Activated T-helper 17 cell treated with anti-CD3 and anti-CD28 coated beads, Interleukin-2, amount 50 U/mL, for 72 hours (primary cell): ENCODE results near the gene IKBIP. TPM values are rescaled to one million over a fixed set of nuclear protein-coding genes. Genes with fewer than 3 reads are reported as not detected.
"Not testable (repeated sequence)": the region's sequence is repeated elsewhere in the genome, so short reads cannot be mapped to it uniquely, and the experiment has no call there.

Experiments
- ATAC-seq: fragments of 150-1000 bp; cut with Tn5 transposase; replicated peaks from 2 replicates; pipeline ENCODE4 v1.10.0; 2021; ENCODE audit warnings: mild to moderate bottlenecking, moderate library complexity
- H3K27ac Mint-ChIP-seq: one replicate; pipeline ENCODE4 v1.8.0; 2022; ENCODE audit warnings: mixed read lengths
- H3K27me3 Mint-ChIP-seq: one replicate; pipeline ENCODE4 v1.8.0; 2022; ENCODE audit warnings: mixed read lengths
- H3K36me3 Mint-ChIP-seq: one replicate; pipeline ENCODE4 v1.8.0; 2022; ENCODE audit warnings: low read depth, mild to moderate bottlenecking, mixed read lengths
- H3K4me1 Mint-ChIP-seq: one replicate; pipeline ENCODE4 v1.8.0; 2022; ENCODE audit warnings: mixed read lengths
- H3K4me3 Mint-ChIP-seq: one replicate; pipeline ENCODE4 v1.8.0; 2022; ENCODE audit warnings: mild to moderate bottlenecking, mixed read lengths
- H3K9me3 Mint-ChIP-seq: one replicate; pipeline ENCODE4 v1.8.0; 2022; ENCODE audit warnings: mixed read lengths
- total RNA-seq, 2 donors: library from RNA; stranded (reverse); gene quantifications; one replicate each; pipeline ENCODE4 v1.2.3, GENCODE V29; 2022

The IKBIP gene
- total RNA-seq, 2 donors from 2014 or later, result 28.6 to 36.5 TPM

- not testable (repeated sequence) for ATAC-seq, H3K9me3 Mint-ChIP-seq, H3K4me3 Mint-ChIP-seq, H3K27ac Mint-ChIP-seq, H3K27me3 Mint-ChIP-seq
- Mint-ChIP-seq H3K4me1 (peaks cover 17% of the 10 kb centered on the region), H3K36me3 (peaks cover 93% of the 10 kb centered on the region)
Observed at GRCh38 chr12:98597313-98597712, 47.3 kb downstream of the IKBIP start.

GRCh38 chr12:98595243-98595988, 49.2 kb downstream of the IKBIP start:
- Mint-ChIP-seq H3K4me1 (peaks cover 17% of the 10 kb centered on the region), H3K27ac (peak overlapping the region; percentile 96), H3K27me3 (no peaks in the 10 kb centered on the region), H3K9me3 (no peaks in the 10 kb centered on the region), H3K36me3 (peaks cover 74% of the 10 kb centered on the region), H3K4me3 (peak overlapping the region; percentile 93)
- no peak for ATAC-seq

- Mint-ChIP-seq H3K4me3 (peak overlapping the region; percentile 93), H3K9me3 (no peaks in the 10 kb centered on the region), H3K27ac (peak overlapping the region; percentile 96), H3K27me3 (no peaks in the 10 kb centered on the region), H3K36me3 (peaks cover 62% of the 10 kb centered on the region), H3K4me1 (peaks cover 17% of the 10 kb centered on the region)
- ATAC-seq, result peak; percentile 16
Observed at GRCh38 chr12:98594050-98594835, 50.3 kb downstream of the IKBIP start.

- Mint-ChIP-seq H3K9me3 (no peaks in the 10 kb centered on the region), H3K27ac (peak within 1 kb of the TSS; percentile 96)
Observed at GRCh38 chr12:98593351-98594049, 51.1 kb downstream of the IKBIP start, which contains the start of gene SLC25A3. Gene SLC25A3 (plus strand): TSS chr12:98593686. CDS start chr12:98593979, 293 bp downstream.

GRCh38 chr12:98592825-98593322, 51.7 kb downstream of the IKBIP start:
- H3K9me3 Mint-ChIP-seq, result no peaks in the 10 kb centered on the region
- H3K36me3 Mint-ChIP-seq, result peaks cover 48% of the 10 kb centered on the region
- H3K4me1 Mint-ChIP-seq, result peaks cover 17% of the 10 kb centered on the region
- H3K27me3 Mint-ChIP-seq, result no peaks in the 10 kb centered on the region
- peak overlapping the region; percentile 96 for H3K27ac Mint-ChIP-seq
- peak overlapping the region; percentile 93 for H3K4me3 Mint-ChIP-seq
- ATAC-seq, result peak; percentile 13

More at GRCh38 chr12:98593351-98594049, 51.1 kb downstream of the IKBIP start, which contains the start of gene SLC25A3:
- ATAC-seq, result peak; percentile 99
- H3K27me3 Mint-ChIP-seq, result no peaks in the 10 kb centered on the region
- H3K4me3 Mint-ChIP-seq, result peak within 1 kb of the TSS; percentile 93
- H3K4me1 Mint-ChIP-seq, result peaks cover 17% of the 10 kb centered on the region
- H3K36me3 Mint-ChIP-seq, result peaks cover 55% of the 10 kb centered on the region

GRCh38 chr12:98591209-98591608, 53.4 kb downstream of the IKBIP start:
- ATAC-seq, result no peak
- Mint-ChIP-seq H3K9me3 (no peaks in the 10 kb centered on the region), H3K27ac (no peak overlapping the region), H3K4me1 (peaks cover 16% of the 10 kb centered on the region), H3K36me3 (peaks cover 32% of the 10 kb centered on the region), H3K27me3 (no peaks in the 10 kb centered on the region), H3K4me3 (no peak overlapping the region)

GRCh38 chr12:98587084-98587483, 57.5 kb downstream of the IKBIP start:
- Mint-ChIP-seq H3K27ac (no peak overlapping the region), H3K4me3 (no peak overlapping the region), H3K9me3 (no peaks in the 10 kb centered on the region), H3K27me3 (no peaks in the 10 kb centered on the region), H3K4me1 (no peaks in the 10 kb centered on the region), H3K36me3 (no peaks in the 10 kb centered on the region)
- no peak for ATAC-seq

- Mint-ChIP-seq H3K27me3 (peaks cover 4% of the 10 kb centered on the region), H3K4me3 (no peak overlapping the region), H3K4me1 (peaks cover 5% of the 10 kb centered on the region), H3K9me3 (no peaks in the 10 kb centered on the region), H3K36me3 (no peaks in the 10 kb centered on the region), H3K27ac (no peak overlapping the region)
- ATAC-seq, result no peak
Observed at GRCh38 chr12:98582093-98582492, 62.5 kb downstream of the IKBIP start.

GRCh38 chr12:98581101-98581500, 63.5 kb downstream of the IKBIP start:
- H3K9me3 Mint-ChIP-seq, result no peaks in the 10 kb centered on the region
- H3K36me3 Mint-ChIP-seq, result no peaks in the 10 kb centered on the region
- H3K4me1 Mint-ChIP-seq, result peaks cover 5% of the 10 kb centered on the region
- no peak overlapping the region for H3K4me3 Mint-ChIP-seq
- ATAC-seq, result no peak
- H3K27me3 Mint-ChIP-seq, result peaks cover 4% of the 10 kb centered on the region
- H3K27ac Mint-ChIP-seq, result no peak overlapping the region

- ATAC-seq, result no peak
- H3K4me1 Mint-ChIP-seq, result peaks cover 5% of the 10 kb centered on the region
- H3K27ac Mint-ChIP-seq, result no peak overlapping the region
- no peak overlapping the region for H3K4me3 Mint-ChIP-seq
- H3K36me3 Mint-ChIP-seq, result no peaks in the 10 kb centered on the region
- no peaks in the 10 kb centered on the region for H3K9me3 Mint-ChIP-seq
- peaks cover 4% of the 10 kb centered on the region for H3K27me3 Mint-ChIP-seq
Observed at GRCh38 chr12:98580695-98581094, 63.9 kb downstream of the IKBIP start.

GRCh38 chr12:98579835-98580234, 64.8 kb downstream of the IKBIP start:
- Mint-ChIP-seq H3K4me3 (no peak overlapping the region), H3K27me3 (peaks cover 4% of the 10 kb centered on the region), H3K36me3 (no peaks in the 10 kb centered on the region), H3K27ac (no peak overlapping the region), H3K9me3 (no peaks in the 10 kb centered on the region), H3K4me1 (peaks cover 5% of the 10 kb centered on the region)
- no peak for ATAC-seq

- Mint-ChIP-seq H3K4me1 (peaks cover 5% of the 10 kb centered on the region), H3K27ac (no peak overlapping the region), H3K4me3 (no peak overlapping the region), H3K36me3 (no peaks in the 10 kb centered on the region), H3K9me3 (no peaks in the 10 kb centered on the region), H3K27me3 (peaks cover 4% of the 10 kb centered on the region)
- ATAC-seq, result no peak
Observed at GRCh38 chr12:98579347-98579746, 65.2 kb downstream of the IKBIP start.

- no peak for ATAC-seq
- no peak overlapping the region for H3K27ac Mint-ChIP-seq
- H3K4me1 Mint-ChIP-seq, result peaks cover 5% of the 10 kb centered on the region
- H3K27me3 Mint-ChIP-seq, result peaks cover 4% of the 10 kb centered on the region
- no peaks in the 10 kb centered on the region for H3K9me3 Mint-ChIP-seq
- no peak overlapping the region for H3K4me3 Mint-ChIP-seq
- no peaks in the 10 kb centered on the region for H3K36me3 Mint-ChIP-seq
Observed at GRCh38 chr12:98578821-98579220, 65.8 kb downstream of the IKBIP start.

- Mint-ChIP-seq H3K9me3 (no peaks in the 10 kb centered on the region), H3K4me1 (peaks cover 5% of the 10 kb centered on the region), H3K27me3 (peaks cover 4% of the 10 kb centered on the region), H3K4me3 (no peak overlapping the region), H3K36me3 (no peaks in the 10 kb centered on the region), H3K27ac (no peak overlapping the region)
- no peak for ATAC-seq
Observed at GRCh38 chr12:98578392-98578791, 66.2 kb downstream of the IKBIP start.
